Measurements from ENCODE around the gene MORN5.

DNA sequence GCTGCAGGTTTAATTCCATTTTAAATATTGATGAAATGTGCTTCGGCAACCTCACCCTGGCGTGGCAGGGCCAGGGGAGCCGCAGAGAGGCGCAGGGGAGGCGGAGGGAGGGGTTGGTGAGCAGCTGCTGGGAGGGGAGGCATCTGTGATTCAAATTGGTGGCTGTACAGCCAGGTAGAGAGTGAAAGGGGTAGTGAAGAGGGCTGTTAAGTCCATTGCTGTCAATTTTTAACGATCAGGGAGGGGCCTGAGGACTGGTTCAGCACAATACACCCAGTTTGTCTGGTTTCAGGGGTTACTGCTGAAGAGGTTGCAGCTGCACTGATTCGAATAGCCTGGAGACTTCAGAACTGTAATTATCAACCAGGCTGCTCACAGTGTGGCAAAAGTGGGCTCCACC, 37.7 kb downstream of the MORN5 start:
- TF ChIP-seq, protein P1, sequence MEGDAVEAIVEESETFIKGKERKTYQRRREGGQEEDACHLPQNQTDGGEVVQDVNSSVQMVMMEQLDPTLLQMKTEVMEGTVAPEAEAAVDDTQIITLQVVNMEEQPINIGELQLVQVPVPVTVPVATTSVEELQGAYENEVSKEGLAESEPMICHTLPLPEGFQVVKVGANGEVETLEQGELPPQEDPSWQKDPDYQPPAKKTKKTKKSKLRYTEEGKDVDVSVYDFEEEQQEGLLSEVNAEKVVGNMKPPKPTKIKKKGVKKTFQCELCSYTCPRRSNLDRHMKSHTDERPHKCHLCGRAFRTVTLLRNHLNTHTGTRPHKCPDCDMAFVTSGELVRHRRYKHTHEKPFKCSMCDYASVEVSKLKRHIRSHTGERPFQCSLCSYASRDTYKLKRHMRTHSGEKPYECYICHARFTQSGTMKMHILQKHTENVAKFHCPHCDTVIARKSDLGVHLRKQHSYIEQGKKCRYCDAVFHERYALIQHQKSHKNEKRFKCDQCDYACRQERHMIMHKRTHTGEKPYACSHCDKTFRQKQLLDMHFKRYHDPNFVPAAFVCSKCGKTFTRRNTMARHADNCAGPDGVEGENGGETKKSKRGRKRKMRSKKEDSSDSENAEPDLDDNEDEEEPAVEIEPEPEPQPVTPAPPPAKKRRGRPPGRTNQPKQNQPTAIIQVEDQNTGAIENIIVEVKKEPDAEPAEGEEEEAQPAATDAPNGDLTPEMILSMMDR (IDR thresholded peaks at IDR 0.05; ENCODE audit: poor library complexity, severe bottlenecking) = no peak
- TF ChIP-seq EP300 (conservative IDR thresholded peaks at IDR 0.05; ENCODE audit: poor library complexity, severe bottlenecking) = no peak
- TF ChIP-seq MXI1 (conservative IDR thresholded peaks at IDR 0.05; ENCODE audit: poor library complexity, severe bottlenecking) = no peak

All from neural cell (in vitro differentiated cells).